CD14-positive monocyte (primary cell): ENCODE data around the gene MYO5C. TPM values are rescaled to one million over a fixed set of nuclear protein-coding genes. Genes with fewer than 3 reads are reported as not detected.
A peak's percentile ranks its signal among the peaks of the same experiment; 100 is the strongest.

Experiments used
- DNase-seq, 3 donors: peaks; one replicate each; pipeline ENCODE4 v3.0.0-alpha.2; 2011 to 2022
- H2AFZ ChIP-seq: 2 replicates; pipeline ENCODE4 v1.6.0; 2012; ENCODE audit warnings: mild to moderate bottlenecking, low read depth, low read length, inconsistent platforms; ENCODE audit not compliant: insufficient read depth, poor library complexity, severe bottlenecking
- H3K27ac ChIP-seq, 2 donors: 1 replicate in 1 of 2; 2 replicates in 1 of 2; pipeline ENCODE4 v1.5.1; 2012 to 2013; ENCODE audit warnings: low read length in 2 of 2, control low read depth in 1 of 2, inconsistent platforms in 1 of 2, low read depth in 1 of 2, mild to moderate bottlenecking in 1 of 2
- H3K27me3 ChIP-seq, 2 donors: one replicate each; pipeline versions ENCODE4 v1.6.0 to v1.6.1; 2011 to 2013; ENCODE audit warnings: low read length in 2 of 2; ENCODE audit not compliant: control insufficient read depth in 2 of 2, insufficient read depth in 2 of 2
- H3K36me3 ChIP-seq, 2 donors: replicated peaks in 1 of 2; 1 replicate in 1 of 2; 2 replicates in 1 of 2; pipeline versions ENCODE4 v1.5.1 to v1.6.1; 2012 to 2013; ENCODE audit warnings: low read length in 2 of 2, control low read depth in 1 of 2, inconsistent platforms in 1 of 2, mild to moderate bottlenecking in 1 of 2; ENCODE audit not compliant: insufficient read depth in 2 of 2, control insufficient read depth in 1 of 2
- H3K4me1 ChIP-seq, 2 donors: 1 replicate in 1 of 2; 2 replicates in 1 of 2; pipeline versions ENCODE4 v1.5.1 to v1.6.1; 2012 to 2013; ENCODE audit warnings: low read length in 2 of 2, control low read depth in 1 of 2, inconsistent platforms in 1 of 2, mild to moderate bottlenecking in 1 of 2, moderate library complexity in 1 of 2; ENCODE audit not compliant: insufficient read depth in 2 of 2, control insufficient read depth in 1 of 2
- H3K4me2 ChIP-seq: replicated peaks from 2 replicates; pipeline ENCODE3; 2012; ENCODE audit warnings: low read length, moderate library complexity, mild to moderate bottlenecking; ENCODE audit not compliant: poor library complexity, severe bottlenecking; ENCODE audit errors: extremely low read depth
- H3K4me3 ChIP-seq, 3 experiments: fragments of 200-600 bp in 1 of 3; sonication (generic) in 1 of 3; replicated peaks in 1 of 3; 1 replicate in 2 of 3; 2 replicates in 1 of 3; pipeline ENCODE4 v1.5.1; 2011 to 2013; ENCODE audit warnings: low read length in 3 of 3, mild to moderate bottlenecking in 3 of 3, control low read depth in 2 of 3, low read depth in 2 of 3, inconsistent platforms in 1 of 3, moderate library complexity in 1 of 3
- H3K79me2 ChIP-seq: 2 replicates; pipeline ENCODE4 v1.6.0; 2012; ENCODE audit warnings: mild to moderate bottlenecking, control low read depth, inconsistent platforms, low read length, moderate library complexity; ENCODE audit not compliant: insufficient read depth
- H3K9ac ChIP-seq: 2 replicates; pipeline ENCODE4 v1.6.0; 2017; ENCODE audit warnings: low read length, mild to moderate bottlenecking; ENCODE audit not compliant: insufficient read depth, poor library complexity, severe bottlenecking
- H3K9me3 ChIP-seq, 2 donors: replicated peaks in 1 of 2; 1 replicate in 1 of 2; 2 replicates in 1 of 2; pipeline versions ENCODE4 v1.5.1 to v1.6.1; 2012 to 2013; ENCODE audit warnings: low read length in 2 of 2, control low read depth in 1 of 2; ENCODE audit not compliant: control insufficient read depth in 1 of 2, insufficient read depth in 1 of 2
- H4K20me1 ChIP-seq: 2 replicates; pipeline ENCODE4 v1.6.0; 2012; ENCODE audit warnings: mild to moderate bottlenecking, low read length, control low read depth, moderate library complexity; ENCODE audit not compliant: insufficient read depth
- H3K27ac Mint-ChIP-seq, 7 donors: one replicate each; pipeline ENCODE4 v1.8.0; 2020; ENCODE audit warnings: mild to moderate bottlenecking in 7 of 7, mixed read lengths in 7 of 7, moderate library complexity in 6 of 7, inconsistent platforms in 2 of 7
- H3K27me3 Mint-ChIP-seq, 3 donors: one replicate each; pipeline ENCODE4 v1.8.0; 2021 to 2022; ENCODE audit warnings: low read depth in 3 of 3, mild to moderate bottlenecking in 3 of 3, mixed read lengths in 3 of 3, moderate library complexity in 3 of 3, inconsistent platforms in 1 of 3
- H3K36me3 Mint-ChIP-seq, 2 donors: one replicate each; pipeline ENCODE4 v1.8.0; 2020; ENCODE audit warnings: mixed read lengths in 2 of 2, inconsistent platforms in 1 of 2, mild to moderate bottlenecking in 1 of 2
- H3K4me1 Mint-ChIP-seq: one replicate; pipeline ENCODE4 v1.8.0; 2020; ENCODE audit warnings: mild to moderate bottlenecking, mixed read lengths
- H3K4me3 Mint-ChIP-seq, 2 donors: one replicate each; pipeline ENCODE4 v1.8.0; 2020; ENCODE audit warnings: mild to moderate bottlenecking in 2 of 2, mixed read lengths in 2 of 2, moderate library complexity in 1 of 2
- H3K9me3 Mint-ChIP-seq, 7 donors: one replicate each; pipeline ENCODE4 v1.8.0; 2020 to 2022; ENCODE audit warnings: mixed read lengths in 7 of 7, mild to moderate bottlenecking in 6 of 7, moderate library complexity in 6 of 7, inconsistent platforms in 2 of 7
- WGBS: methylation state at CpG from one replicate; pipeline ENCODE4 v1.1.5; 2013; ENCODE audit warnings: missing lambda C conversion rate; ENCODE audit not compliant: insufficient coverage; 5-methylcytosine and 5-hydroxymethylcytosine counted together
- intact Hi-C, 2 donors: fragments of 100-400 bp; cut with micrococcal nuclease; formaldehyde crosslinking; loops; one replicate each; pipeline versions ENCODE4 v1.15.0 to v1.15.1; 2023
- polyA plus RNA-seq, 3 donors: library from polyadenylated mRNA; depleted of rRNA in 1 of 3; unstranded in 2 of 3; stranded (reverse) in 1 of 3; fragments of 300-500 nt in 2 of 3; fragments of >200 nt in 1 of 3; fragmentation: Illumina TruSeq in 2 of 3; gene quantifications; 1 replicate in 2 of 3; 2 replicates in 1 of 3; pipeline ENCODE4 v1.2.3, GENCODE V29; 2012 to 2021
- TF ChIP-seq, protein P1 (sequence below): fragments of 200-600 bp; IDR thresholded peaks from one replicate; pipeline ENCODE4 v1.8.0; 2022; ENCODE audit warnings: antibody characterized with exemption, mild to moderate bottlenecking

MYO5C gene
- polyA plus RNA-seq, 3 donors = 0.20 TPM; not detected in 2

DNA sequence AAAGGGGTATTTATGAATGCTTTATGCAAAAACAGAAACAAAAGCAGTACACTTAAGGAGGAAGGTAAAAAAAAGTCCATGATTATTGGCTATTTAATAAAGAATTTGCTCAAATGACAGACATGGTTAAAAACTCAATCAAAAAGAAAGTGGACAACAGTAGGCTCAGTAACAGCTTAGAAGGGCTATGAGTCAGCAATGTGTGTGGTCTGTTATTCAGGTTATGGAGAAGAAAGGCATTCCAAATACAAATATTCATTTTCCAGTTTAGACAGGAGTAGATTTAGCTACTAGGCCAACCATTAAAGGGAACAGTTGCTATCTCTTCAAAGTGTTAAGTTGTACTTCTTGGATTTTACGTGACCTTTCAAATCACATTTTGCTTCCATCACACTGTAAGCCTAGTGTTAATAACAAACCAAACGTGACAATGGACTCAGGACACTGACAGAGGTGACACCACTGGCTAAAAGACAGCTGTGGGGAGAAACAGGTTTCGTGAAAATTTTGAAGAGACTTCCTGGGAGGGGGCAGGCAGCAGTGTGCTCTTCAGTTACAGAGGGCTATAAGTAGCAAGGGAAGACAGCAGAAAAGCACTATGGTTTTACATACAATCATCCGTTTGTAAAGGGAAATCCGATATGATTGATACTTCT lies 41.7 kb upstream of the MYO5C start:
- H3K27me3 ChIP-seq = no peaks in the 10 kb centered on the region
- H3K4me3 Mint-ChIP-seq = no peak overlapping the region
- no peaks in the 10 kb centered on the region for H3K9me3 ChIP-seq
- no peaks in the 10 kb centered on the region for H3K4me1 Mint-ChIP-seq
- peaks cover 6% of the 10 kb centered on the region for H4K20me1 ChIP-seq
- no peaks in the 10 kb centered on the region for H3K4me1 ChIP-seq
- H2AFZ ChIP-seq = no peak overlapping the region
- no peaks in the 10 kb centered on the region for H3K79me2 ChIP-seq
- H3K27ac Mint-ChIP-seq = peak overlapping the region in 3 of 7 donors; percentile 5 to 13 (median 6)
- no peaks in the 10 kb centered on the region for H3K9me3 Mint-ChIP-seq
- TF ChIP-seq, protein P1, sequence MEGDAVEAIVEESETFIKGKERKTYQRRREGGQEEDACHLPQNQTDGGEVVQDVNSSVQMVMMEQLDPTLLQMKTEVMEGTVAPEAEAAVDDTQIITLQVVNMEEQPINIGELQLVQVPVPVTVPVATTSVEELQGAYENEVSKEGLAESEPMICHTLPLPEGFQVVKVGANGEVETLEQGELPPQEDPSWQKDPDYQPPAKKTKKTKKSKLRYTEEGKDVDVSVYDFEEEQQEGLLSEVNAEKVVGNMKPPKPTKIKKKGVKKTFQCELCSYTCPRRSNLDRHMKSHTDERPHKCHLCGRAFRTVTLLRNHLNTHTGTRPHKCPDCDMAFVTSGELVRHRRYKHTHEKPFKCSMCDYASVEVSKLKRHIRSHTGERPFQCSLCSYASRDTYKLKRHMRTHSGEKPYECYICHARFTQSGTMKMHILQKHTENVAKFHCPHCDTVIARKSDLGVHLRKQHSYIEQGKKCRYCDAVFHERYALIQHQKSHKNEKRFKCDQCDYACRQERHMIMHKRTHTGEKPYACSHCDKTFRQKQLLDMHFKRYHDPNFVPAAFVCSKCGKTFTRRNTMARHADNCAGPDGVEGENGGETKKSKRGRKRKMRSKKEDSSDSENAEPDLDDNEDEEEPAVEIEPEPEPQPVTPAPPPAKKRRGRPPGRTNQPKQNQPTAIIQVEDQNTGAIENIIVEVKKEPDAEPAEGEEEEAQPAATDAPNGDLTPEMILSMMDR = no peak
- peaks cover 73 to 85% of the 10 kb centered on the region in 2 donors for H3K36me3 Mint-ChIP-seq
- H3K27me3 Mint-ChIP-seq = no peaks in the 10 kb centered on the region
- no peak overlapping the region for H3K9ac ChIP-seq
- no peak overlapping the region for H3K27ac ChIP-seq
- 100% methylated on average over 1 of the region's 5 CpGs for WGBS
- peaks cover 67 to 97% of the 10 kb centered on the region in 2 donors for H3K36me3 ChIP-seq
- no peak for DNase-seq
- H3K4me3 ChIP-seq = no peak overlapping the region
- intact Hi-C loops = loop anchor here in 1 of 2 donors (10.0 kb wide), 1 partner anchor 397 kb away; no protein-coding TSS in a partner anchor
- H3K4me2 ChIP-seq = no peak overlapping the region

DNA sequence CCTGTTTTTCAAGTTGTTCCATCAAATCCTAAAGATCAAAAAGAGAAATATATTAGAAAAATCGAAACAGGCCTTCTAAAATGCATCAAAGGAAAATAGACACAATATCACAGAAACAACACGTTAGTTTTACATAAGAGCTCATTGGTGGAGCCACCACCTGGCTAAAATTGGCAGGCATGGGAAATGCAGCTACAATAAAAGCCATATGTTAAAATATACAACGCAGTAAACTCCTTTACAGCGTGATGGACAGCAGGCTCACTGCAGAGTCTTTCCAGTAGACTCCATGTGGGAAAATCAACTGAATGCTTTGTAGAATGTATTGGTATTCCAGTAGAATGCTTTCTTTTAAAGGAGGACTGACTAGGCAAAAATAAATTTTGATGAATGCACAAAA lies 40.9 kb upstream of the MYO5C start:
- H3K9me3 ChIP-seq = no peaks in the 10 kb centered on the region
- no peak overlapping the region for H3K27ac Mint-ChIP-seq
- no peaks in the 10 kb centered on the region for H3K27me3 Mint-ChIP-seq
- H3K36me3 ChIP-seq = peaks cover 70 to 97% of the 10 kb centered on the region in 2 donors
- DNase-seq = no peak
- no peak overlapping the region for H3K4me3 Mint-ChIP-seq
- no peaks in the 10 kb centered on the region for H3K79me2 ChIP-seq
- no peaks in the 10 kb centered on the region for H3K4me1 ChIP-seq
- no CpG with 5 or more reads among the region's 4 CpGs for WGBS
- peaks cover 6% of the 10 kb centered on the region for H4K20me1 ChIP-seq
- TF ChIP-seq, protein P1 = no peak
- no peak overlapping the region for H2AFZ ChIP-seq
- intact Hi-C loops = loop anchor here in 1 of 2 donors (10.0 kb wide), 1 partner anchor 398 kb away; no protein-coding TSS in a partner anchor
- no peaks in the 10 kb centered on the region for H3K9me3 Mint-ChIP-seq
- H3K27me3 ChIP-seq = no peaks in the 10 kb centered on the region
- no peak overlapping the region for H3K4me2 ChIP-seq
- peaks cover 67 to 82% of the 10 kb centered on the region in 2 donors for H3K36me3 Mint-ChIP-seq
- H3K9ac ChIP-seq = no peak overlapping the region
- no peak overlapping the region for H3K27ac ChIP-seq
- H3K4me3 ChIP-seq = no peak overlapping the region
- H3K4me1 Mint-ChIP-seq = peaks cover 1% of the 10 kb centered on the region
